ENCODE data around the gene MAN1C1. TPM values are rescaled to one million over a fixed set of nuclear protein-coding genes. Genes with fewer than 3 reads are reported as not detected.

MAN1C1 gene
- total and polyA plus RNA-seq, 9 donors = 5.2 to 17.4 (median 12.2) TPM

- peak overlapping the region; percentile 56 for H3K4me3 ChIP-seq (ENCODE audit: low read length)
- no peaks in the 10 kb centered on the region for H3K27me3 ChIP-seq (ENCODE audit: control insufficient read depth, insufficient read depth, low read length)
- H3K36me3 ChIP-seq (ENCODE audit: control insufficient read depth, insufficient read depth, low read length) = peaks cover 6% of the 10 kb centered on the region
- WGBS (ENCODE audit: insufficient coverage) = 0% methylated on average over 6 of the region's 12 CpGs
- H3K27ac ChIP-seq (ENCODE audit: low read length) = peak overlapping the region; percentile 78
- no peak for DNase-seq
- H3K9me3 ChIP-seq (replicated peaks; ENCODE audit: control insufficient read depth, low read depth, low read length) = no peaks in the 10 kb centered on the region
- H3K4me1 ChIP-seq (ENCODE audit: control insufficient read depth, insufficient read depth, low read length) = peaks cover 27% of the 10 kb centered on the region
Measured at GRCh38 chr1:25799352-25799934, 182.9 kb downstream of the MAN1C1 start.

DNA sequence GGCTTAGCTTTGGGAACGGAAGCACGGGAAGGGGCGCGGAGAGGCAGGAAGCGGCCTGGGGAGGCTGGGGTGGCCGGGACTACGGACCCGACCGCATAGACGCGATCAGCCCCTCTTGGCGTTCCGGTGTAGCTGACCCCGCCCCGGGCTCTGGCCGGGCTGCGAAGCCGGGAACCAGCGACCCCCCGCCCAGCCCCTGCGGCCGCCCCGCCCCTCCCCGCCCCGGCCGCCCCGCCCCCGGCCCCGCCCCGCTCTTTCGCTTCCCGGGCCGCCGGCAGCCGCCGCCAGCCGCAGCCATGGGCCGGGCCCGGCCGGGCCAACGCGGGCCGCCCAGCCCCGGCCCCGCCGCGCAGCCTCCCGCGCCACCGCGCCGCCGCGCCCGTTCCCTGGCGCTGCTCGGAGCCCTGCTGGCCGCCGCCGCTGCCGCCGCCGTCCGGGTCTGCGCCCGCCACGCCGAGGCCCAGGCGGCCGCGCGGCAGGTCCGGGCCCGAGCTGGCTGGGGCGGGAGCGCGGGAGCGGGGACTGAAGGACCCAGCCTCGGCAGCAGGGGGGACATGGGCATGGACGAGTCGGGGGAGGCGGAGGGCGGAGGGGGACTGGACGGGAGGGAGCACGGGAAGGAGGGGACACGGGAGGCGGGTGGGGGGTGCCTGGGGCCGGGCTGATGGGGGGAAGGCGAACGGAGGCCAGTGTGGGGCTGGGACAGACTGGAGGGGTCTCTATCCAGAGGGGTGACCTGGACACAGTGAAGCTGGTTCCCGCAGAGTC is 183.5 kb downstream of the MAN1C1 start, which contains the start of gene SELENON:
TSS of gene SELENON (plus strand) at position 259 of the 768 bp plus-strand sequence. CDS start at position 297, 38 bp downstream.
- 1% methylated on average over 88 of the region's 91 CpGs for WGBS (ENCODE audit: insufficient coverage)
- H3K4me3 ChIP-seq (ENCODE audit: low read length) = peak within 1 kb of the TSS; percentile 60
- H3K27ac ChIP-seq (ENCODE audit: low read length) = peak within 1 kb of the TSS; percentile 78
- H3K27me3 ChIP-seq (ENCODE audit: control insufficient read depth, insufficient read depth, low read length) = no peaks in the 10 kb centered on the region
- peaks cover 12% of the 10 kb centered on the region for H3K36me3 ChIP-seq (ENCODE audit: control insufficient read depth, insufficient read depth, low read length)
- no peaks in the 10 kb centered on the region for H3K9me3 ChIP-seq (replicated peaks; ENCODE audit: control insufficient read depth, low read depth, low read length)
- H3K4me1 ChIP-seq (ENCODE audit: control insufficient read depth, insufficient read depth, low read length) = peaks cover 30% of the 10 kb centered on the region
- peak; percentile 80 for DNase-seq

DNA sequence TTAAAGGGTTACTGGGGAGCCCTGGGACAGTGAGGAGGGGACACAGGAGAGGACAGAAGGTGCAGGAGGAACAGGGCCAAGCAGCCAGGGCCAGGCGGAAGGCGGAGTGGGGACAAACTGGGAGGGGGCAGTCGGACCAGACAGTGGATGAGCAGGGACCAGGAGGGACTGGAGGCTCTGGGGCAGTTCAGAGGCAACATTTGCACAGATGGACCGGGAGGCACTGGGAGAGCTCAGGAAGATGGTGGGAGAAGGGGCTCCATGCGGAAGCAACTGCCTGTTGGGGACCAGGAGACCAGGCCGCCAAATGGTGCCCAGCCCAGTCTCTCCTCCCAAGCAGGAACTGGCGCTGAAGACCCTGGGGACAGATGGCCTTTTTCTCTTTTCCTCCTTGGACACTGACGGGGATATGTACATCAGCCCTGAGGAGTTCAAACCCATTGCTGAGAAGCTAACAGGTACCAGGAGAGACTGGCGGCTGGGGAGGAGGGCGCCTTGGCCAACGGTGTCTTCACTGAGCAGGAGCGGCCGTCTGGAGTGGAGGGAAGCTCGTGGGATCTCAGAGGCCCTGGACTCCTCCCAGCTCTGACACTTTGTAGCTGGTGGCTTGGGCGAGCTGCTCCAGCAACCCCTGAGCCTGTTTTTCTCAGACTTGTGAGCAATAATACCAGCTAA is 184.2 kb downstream of the MAN1C1 start:
- WGBS (ENCODE audit: insufficient coverage) = 41% methylated on average over 13 of the region's 15 CpGs
- Histone ChIP-seq H3K4me1 (ENCODE audit: control insufficient read depth, insufficient read depth, low read length) (peaks cover 37% of the 10 kb centered on the region), H3K4me3 (ENCODE audit: low read length) (peak overlapping the region; percentile 60)

GRCh38 chr1:25802915-25803314 is 186.3 kb downstream of the MAN1C1 start:
- Histone ChIP-seq H3K4me1 (ENCODE audit: control insufficient read depth, insufficient read depth, low read length) (peaks cover 38% of the 10 kb centered on the region), H3K36me3 (ENCODE audit: control insufficient read depth, insufficient read depth, low read length) (peaks cover 38% of the 10 kb centered on the region), H3K4me3 (ENCODE audit: low read length) (no peak overlapping the region), H3K27ac (ENCODE audit: low read length) (no peak overlapping the region), H3K27me3 (ENCODE audit: control insufficient read depth, insufficient read depth, low read length) (no peaks in the 10 kb centered on the region), H3K9me3 (replicated peaks; ENCODE audit: control insufficient read depth, low read depth, low read length) (no peaks in the 10 kb centered on the region)
- WGBS (ENCODE audit: insufficient coverage) = 65% methylated on average over 3 of the region's 6 CpGs
- no peak for DNase-seq

More for the DNA sequence above, 184.2 kb downstream of the MAN1C1 start:
- Histone ChIP-seq H3K36me3 (ENCODE audit: control insufficient read depth, insufficient read depth, low read length) (peaks cover 19% of the 10 kb centered on the region), H3K9me3 (replicated peaks; ENCODE audit: control insufficient read depth, low read depth, low read length) (no peaks in the 10 kb centered on the region), H3K27me3 (ENCODE audit: control insufficient read depth, insufficient read depth, low read length) (no peaks in the 10 kb centered on the region), H3K27ac (ENCODE audit: low read length) (peak overlapping the region; percentile 35)
- DNase-seq = no peak

- no peaks in the 10 kb centered on the region for H3K9me3 ChIP-seq (replicated peaks; ENCODE audit: control insufficient read depth, low read depth, low read length)
Measured at GRCh38 chr1:25803368-25803767, 186.8 kb downstream of the MAN1C1 start.

GRCh38 chr1:25804244-25804963 is 187.8 kb downstream of the MAN1C1 start:
- no peaks in the 10 kb centered on the region for H3K9me3 ChIP-seq (replicated peaks; ENCODE audit: control insufficient read depth, low read depth, low read length)
- H3K27me3 ChIP-seq (ENCODE audit: control insufficient read depth, insufficient read depth, low read length) = no peaks in the 10 kb centered on the region
- no peak for DNase-seq
- H3K4me3 ChIP-seq (ENCODE audit: low read length) = no peak overlapping the region
- no CpG with 5 or more reads among the region's 10 CpGs for WGBS (ENCODE audit: insufficient coverage)
- H3K27ac ChIP-seq (ENCODE audit: low read length) = no peak overlapping the region
- H3K36me3 ChIP-seq (ENCODE audit: control insufficient read depth, insufficient read depth, low read length) = peaks cover 52% of the 10 kb centered on the region
- peaks cover 34% of the 10 kb centered on the region for H3K4me1 ChIP-seq (ENCODE audit: control insufficient read depth, insufficient read depth, low read length)

More at GRCh38 chr1:25803368-25803767, 186.8 kb downstream of the MAN1C1 start:
- Histone ChIP-seq H3K4me3 (ENCODE audit: low read length) (no peak overlapping the region), H3K27ac (ENCODE audit: low read length) (no peak overlapping the region), H3K4me1 (ENCODE audit: control insufficient read depth, insufficient read depth, low read length) (peaks cover 38% of the 10 kb centered on the region), H3K36me3 (ENCODE audit: control insufficient read depth, insufficient read depth, low read length) (peaks cover 41% of the 10 kb centered on the region), H3K27me3 (ENCODE audit: control insufficient read depth, insufficient read depth, low read length) (no peaks in the 10 kb centered on the region)
- no peak for DNase-seq
- no CpG with 5 or more reads among the region's 1 CpG for WGBS (ENCODE audit: insufficient coverage)

- no peak for DNase-seq
- H3K27me3 ChIP-seq (ENCODE audit: control insufficient read depth, insufficient read depth, low read length) = no peaks in the 10 kb centered on the region
- H3K4me1 ChIP-seq (ENCODE audit: control insufficient read depth, insufficient read depth, low read length) = peaks cover 33% of the 10 kb centered on the region
- peak overlapping the region; percentile 29 for H3K27ac ChIP-seq (ENCODE audit: low read length)
- WGBS (ENCODE audit: insufficient coverage) = 77% methylated on average over 8 of the region's 15 CpGs
- H3K36me3 ChIP-seq (ENCODE audit: control insufficient read depth, insufficient read depth, low read length) = peaks cover 60% of the 10 kb centered on the region
- no peaks in the 10 kb centered on the region for H3K9me3 ChIP-seq (replicated peaks; ENCODE audit: control insufficient read depth, low read depth, low read length)
- no peak overlapping the region for H3K4me3 ChIP-seq (ENCODE audit: low read length)
Measured at GRCh38 chr1:25804964-25805862, 188.6 kb downstream of the MAN1C1 start.

DNA sequence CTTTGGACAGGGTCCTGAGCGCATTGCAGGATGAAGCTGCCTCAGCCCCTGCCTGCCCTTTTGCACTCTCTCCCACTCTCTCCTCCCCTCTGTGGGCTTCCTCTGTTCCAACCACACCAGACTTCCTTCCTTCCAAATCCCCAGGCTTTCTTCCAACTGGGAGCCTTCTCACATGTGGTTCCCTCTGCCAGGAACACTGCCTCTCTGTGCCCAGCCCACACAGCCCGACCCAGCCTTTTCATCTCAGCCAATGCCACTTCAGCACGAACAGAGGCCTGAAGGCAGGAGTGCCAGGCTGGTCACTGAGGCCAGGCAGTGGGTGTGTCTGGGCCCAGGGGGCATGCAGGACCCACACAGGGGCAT is 189.3 kb downstream of the MAN1C1 start:
- Histone ChIP-seq H3K27me3 (ENCODE audit: control insufficient read depth, insufficient read depth, low read length) (no peaks in the 10 kb centered on the region), H3K4me3 (ENCODE audit: low read length) (no peak overlapping the region), H3K4me1 (ENCODE audit: control insufficient read depth, insufficient read depth, low read length) (peaks cover 35% of the 10 kb centered on the region), H3K27ac (ENCODE audit: low read length) (peak overlapping the region; percentile 57), H3K36me3 (ENCODE audit: control insufficient read depth, insufficient read depth, low read length) (peaks cover 66% of the 10 kb centered on the region), H3K9me3 (replicated peaks; ENCODE audit: control insufficient read depth, low read depth, low read length) (no peaks in the 10 kb centered on the region)
- DNase-seq = peak; percentile 74
- 75% methylated on average over 2 of the region's 3 CpGs for WGBS (ENCODE audit: insufficient coverage)

DNA sequence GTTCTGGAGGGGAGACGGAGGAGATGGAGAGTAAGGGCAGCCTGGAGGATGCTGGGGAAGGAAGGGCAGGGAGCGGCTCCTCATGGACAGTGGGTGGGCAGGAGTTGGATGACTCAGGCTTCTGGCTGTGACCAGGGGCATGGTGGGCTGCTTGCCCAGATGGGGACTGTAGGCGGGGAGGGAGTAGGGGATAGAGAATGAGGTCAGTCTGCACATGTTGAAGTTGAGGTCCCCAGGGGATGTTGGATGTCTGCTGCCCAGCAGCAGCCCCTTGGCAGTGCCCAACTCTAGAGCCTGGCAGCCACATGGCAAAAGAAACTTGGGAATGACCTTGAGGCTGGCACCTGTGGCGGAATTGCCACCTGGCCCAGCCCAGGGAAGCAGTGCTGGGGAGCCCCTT is 189.8 kb downstream of the MAN1C1 start:
- H3K4me1 ChIP-seq (ENCODE audit: control insufficient read depth, insufficient read depth, low read length) = peaks cover 34% of the 10 kb centered on the region
- H3K36me3 ChIP-seq (ENCODE audit: control insufficient read depth, insufficient read depth, low read length) = peaks cover 71% of the 10 kb centered on the region
- DNase-seq = peak; percentile 72
- no peak overlapping the region for H3K4me3 ChIP-seq (ENCODE audit: low read length)
- no peaks in the 10 kb centered on the region for H3K27me3 ChIP-seq (ENCODE audit: control insufficient read depth, insufficient read depth, low read length)
- H3K9me3 ChIP-seq (replicated peaks; ENCODE audit: control insufficient read depth, low read depth, low read length) = no peaks in the 10 kb centered on the region
- 62% methylated on average over 3 of the region's 4 CpGs for WGBS (ENCODE audit: insufficient coverage)
- peak overlapping the region; percentile 57 for H3K27ac ChIP-seq (ENCODE audit: low read length)
